DMS53 treated with DMSO at 0.1 percent for 48 hours (cell line): ENCODE measurements around the gene OR8J3.
"Not testable (repeated sequence)": the region's sequence is repeated elsewhere in the genome, so short reads cannot be mapped to it uniquely, and the experiment has no call there.

Experiments used
- DNase-seq: peaks from one replicate; lab custom pipeline; 2025; ENCODE audit not compliant: unreplicated experiment; lab: John Stamatoyannopoulos, UW

The OR8J3 gene

GRCh38 chr11:56140151-56140661, at the start of gene OR8J3:
Gene OR8J3 (minus strand): TSS chr11:56140201. CDS start chr11:56137718, 2,483 bp downstream.
- no peak for DNase-seq

GRCh38 chr11:56188602-56189001, 48.6 kb upstream of the OR8J3 start:
- DNase-seq, result no peak

GRCh38 chr11:56183459-56183858, 43.5 kb upstream of the OR8J3 start:
- no peak for DNase-seq

GRCh38 chr11:56176318-56176717, 36.3 kb upstream of the OR8J3 start, which contains the start of gene OR5J2:
Gene OR5J2 (plus strand): TSS chr11:56176618. CDS start chr11:56176618, 0 bp downstream.
- no peak for DNase-seq

GRCh38 chr11:56172256-56172830, 32.3 kb upstream of the OR8J3 start:
- no peak for DNase-seq

- no peak for DNase-seq
These were observed 23.8 kb upstream of the OR8J3 start for GRCh38 chr11:56163804-56164203.

GRCh38 chr11:56160217-56160616, 20.2 kb upstream of the OR8J3 start, which contains the start of gene OR8K5:
Gene OR8K5 (minus strand): TSS chr11:56160317. CDS start chr11:56160317, 0 bp downstream.
- no peak for DNase-seq

- DNase-seq, result no peak
These were observed 12.3 kb upstream of the OR8J3 start for GRCh38 chr11:56152333-56152732.

- no peak for DNase-seq
These were observed 11.4 kb upstream of the OR8J3 start for GRCh38 chr11:56151376-56151775.

- not testable (repeated sequence) for DNase-seq
These were observed 3.7 kb upstream of the OR8J3 start for GRCh38 chr11:56143681-56144080.

- DNase-seq, result no peak
These were observed 17.9 kb downstream of the OR8J3 start, which contains the start of gene OR8H3 for GRCh38 chr11:56122073-56122472. Gene OR8H3 (plus strand): TSS chr11:56122373. CDS start chr11:56122373, 0 bp downstream.

GRCh38 chr11:56103210-56103737, 36.7 kb downstream of the OR8J3 start, which contains the start of gene OR8H2:
Gene OR8H2 (plus strand): TSS chr11:56103687. CDS start chr11:56105043, 1,356 bp downstream.
- DNase-seq, result no peak

GRCh38 chr11:56093008-56093407, 47.0 kb downstream of the OR8J3 start, which contains the start of gene OR8I2:
Gene OR8I2 (plus strand): TSS chr11:56093308. CDS start chr11:56093308, 0 bp downstream.
- no peak for DNase-seq

GRCh38 chr11:56089697-56090096, 50.3 kb downstream of the OR8J3 start:
- DNase-seq, result no peak
